Measurements from ENCODE around the gene MAML2.

DNA sequence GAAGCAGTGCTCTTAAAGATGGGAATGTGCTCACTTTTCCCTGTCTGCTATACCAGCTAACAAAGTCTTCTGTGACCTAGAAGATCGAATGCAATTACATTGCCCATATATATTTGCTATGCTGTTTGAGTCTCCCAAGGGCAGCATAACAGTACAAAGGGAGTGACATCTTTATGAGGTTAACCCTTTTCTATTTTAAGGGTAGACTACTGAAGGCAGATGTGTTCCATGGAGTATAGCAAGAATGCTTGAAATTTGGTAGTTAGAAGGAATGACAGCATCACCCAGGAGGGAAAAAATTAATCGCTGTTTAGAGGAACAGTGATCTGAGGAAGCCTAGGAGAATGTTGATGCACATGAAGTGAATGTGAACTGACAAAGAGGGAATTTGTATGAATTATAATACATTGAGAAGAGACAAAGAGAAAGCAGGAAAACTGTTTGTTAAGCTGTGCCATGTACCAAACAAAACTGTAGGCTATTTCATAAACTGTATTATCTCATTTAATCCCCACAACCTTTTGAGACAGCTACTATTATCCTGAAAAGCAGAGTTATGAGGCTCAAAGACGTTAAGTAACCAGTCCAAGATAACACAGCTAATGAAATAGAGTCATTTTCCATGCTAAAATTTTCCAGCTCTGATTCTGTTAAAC is 13.0 kb downstream of the MAML2 start:
- TF ChIP-seq POLR2AphosphoS5 (IDR thresholded peaks at IDR 0.05) (no peak), POLR2A (IDR thresholded peaks at IDR 0.05; ENCODE audit: low read depth) (no peak)
- TF ChIP-seq, protein P1, sequence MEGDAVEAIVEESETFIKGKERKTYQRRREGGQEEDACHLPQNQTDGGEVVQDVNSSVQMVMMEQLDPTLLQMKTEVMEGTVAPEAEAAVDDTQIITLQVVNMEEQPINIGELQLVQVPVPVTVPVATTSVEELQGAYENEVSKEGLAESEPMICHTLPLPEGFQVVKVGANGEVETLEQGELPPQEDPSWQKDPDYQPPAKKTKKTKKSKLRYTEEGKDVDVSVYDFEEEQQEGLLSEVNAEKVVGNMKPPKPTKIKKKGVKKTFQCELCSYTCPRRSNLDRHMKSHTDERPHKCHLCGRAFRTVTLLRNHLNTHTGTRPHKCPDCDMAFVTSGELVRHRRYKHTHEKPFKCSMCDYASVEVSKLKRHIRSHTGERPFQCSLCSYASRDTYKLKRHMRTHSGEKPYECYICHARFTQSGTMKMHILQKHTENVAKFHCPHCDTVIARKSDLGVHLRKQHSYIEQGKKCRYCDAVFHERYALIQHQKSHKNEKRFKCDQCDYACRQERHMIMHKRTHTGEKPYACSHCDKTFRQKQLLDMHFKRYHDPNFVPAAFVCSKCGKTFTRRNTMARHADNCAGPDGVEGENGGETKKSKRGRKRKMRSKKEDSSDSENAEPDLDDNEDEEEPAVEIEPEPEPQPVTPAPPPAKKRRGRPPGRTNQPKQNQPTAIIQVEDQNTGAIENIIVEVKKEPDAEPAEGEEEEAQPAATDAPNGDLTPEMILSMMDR (IDR thresholded peaks at IDR 0.05), result no peak

Data from esophagus muscularis mucosa (tissue), 3 donors.